Hematopoietic multipotent progenitor cell (in vitro differentiated cells): Measurements from ENCODE around the gene PGF. TPM values are rescaled to one million over a fixed set of nuclear protein-coding genes. Genes with fewer than 3 reads are reported as not detected.

Experiments used
- DNase-seq, 3 donors: peaks; one replicate each; pipeline ENCODE4 v3.0.0-alpha.2; 2011 to 2015; ENCODE audit warnings: low read depth in 2 of 3, low spot score in 2 of 3
- total RNA-seq: library from RNA; depleted of rRNA; stranded (reverse); fragments of >200 nt; gene quantifications from one replicate; pipeline ENCODE4 v1.2.3, GENCODE V29; 2012

Gene PGF
- total RNA-seq, 1 donor, result under 0.01 TPM

DNA sequence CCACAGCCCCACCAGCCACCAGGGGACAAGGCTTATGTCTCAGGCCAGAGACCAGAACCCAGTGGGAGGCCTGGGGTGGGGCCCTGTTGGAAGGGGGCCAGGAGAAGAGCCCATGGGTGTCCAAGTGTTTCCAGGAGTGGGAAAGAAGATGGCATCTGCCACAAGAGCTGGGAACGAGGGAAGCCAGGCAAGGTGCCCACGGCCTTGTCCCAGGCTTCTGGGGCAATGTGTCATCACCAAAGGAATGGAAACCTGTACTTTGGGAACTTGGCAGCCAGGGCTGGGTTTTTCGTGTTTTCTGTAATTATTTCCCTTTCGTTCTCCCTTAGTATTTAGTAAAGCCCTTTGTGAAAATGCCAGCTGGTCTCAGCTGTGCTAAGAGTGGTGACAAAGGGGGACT, 5.3 kb upstream of the PGF start:
- DNase-seq, result no peak

- no peak for DNase-seq
These were observed 4.3 kb upstream of the PGF start for GRCh38 chr14:74959596-74960180.

GRCh38 chr14:74956280-74957072, 1.1 kb upstream of the PGF start:
- DNase-seq, result no peak

DNA sequence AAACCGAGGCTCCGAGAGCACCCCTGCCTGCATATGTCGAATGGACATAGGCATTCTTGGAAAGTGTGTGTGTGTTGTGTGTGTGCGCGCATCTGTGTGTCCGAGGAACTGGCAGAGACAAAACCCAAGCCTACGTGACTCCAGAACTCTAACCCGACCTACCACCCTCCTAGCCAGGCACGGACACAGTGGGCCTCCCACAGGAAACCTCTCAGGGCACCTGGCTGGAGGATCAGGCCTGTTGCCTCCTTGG, 556 bp upstream of the PGF start:
- DNase-seq, result no peak

DNA sequence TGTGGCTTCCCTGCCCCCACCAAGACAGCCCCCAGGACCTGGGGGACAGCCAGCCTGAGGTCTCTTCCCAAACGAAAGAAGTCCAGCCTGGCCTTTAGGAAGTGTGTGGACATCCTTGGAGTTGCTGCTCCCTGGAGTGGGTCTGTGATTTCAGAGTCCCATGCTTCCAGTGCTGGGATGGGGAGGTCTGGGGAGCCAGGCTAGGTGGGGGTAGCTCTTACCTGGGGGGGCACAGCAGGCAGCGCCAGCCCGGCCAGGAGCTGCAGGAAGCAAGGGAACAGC, 509 bp downstream of the PGF start:
- DNase-seq, result no peak

DNA sequence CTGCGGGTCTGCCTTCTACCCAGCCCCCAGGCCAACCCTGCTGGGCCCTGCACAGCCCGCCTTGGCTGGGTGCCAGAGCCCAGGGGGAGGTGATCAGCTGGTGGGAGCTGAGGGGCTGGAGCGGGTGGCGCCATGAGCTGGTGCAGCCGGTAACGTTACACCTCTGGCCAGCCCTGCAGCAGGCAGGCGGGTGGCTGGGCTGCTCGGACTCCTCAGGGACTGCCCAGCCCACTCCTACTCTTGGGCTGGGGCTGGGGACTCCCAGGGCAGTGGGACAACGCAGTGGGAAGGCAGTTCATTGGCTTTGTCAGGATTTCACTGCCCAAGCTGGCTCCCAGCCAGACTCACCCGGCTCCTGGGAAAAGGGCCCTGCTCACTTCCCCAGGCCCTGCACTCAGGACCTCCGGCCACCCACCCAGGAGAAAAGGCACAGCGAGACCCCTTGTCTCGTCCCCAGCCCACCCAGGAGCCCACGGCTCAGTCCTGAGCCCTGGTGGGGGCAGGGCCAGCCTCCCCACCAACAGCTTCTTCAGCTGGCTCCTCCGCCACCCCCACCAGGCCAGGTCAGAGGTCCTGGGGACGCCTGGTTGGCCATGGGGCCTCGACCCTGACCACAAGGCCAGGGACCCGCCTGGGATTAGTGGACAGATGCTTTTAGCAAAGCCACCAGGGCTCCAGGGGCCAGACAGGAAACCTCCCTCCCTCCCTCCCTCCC, 1.0 kb downstream of the PGF start:
- DNase-seq, result no peak

- no peak for DNase-seq
These were observed 1.7 kb downstream of the PGF start for GRCh38 chr14:74953686-74954085.

DNA sequence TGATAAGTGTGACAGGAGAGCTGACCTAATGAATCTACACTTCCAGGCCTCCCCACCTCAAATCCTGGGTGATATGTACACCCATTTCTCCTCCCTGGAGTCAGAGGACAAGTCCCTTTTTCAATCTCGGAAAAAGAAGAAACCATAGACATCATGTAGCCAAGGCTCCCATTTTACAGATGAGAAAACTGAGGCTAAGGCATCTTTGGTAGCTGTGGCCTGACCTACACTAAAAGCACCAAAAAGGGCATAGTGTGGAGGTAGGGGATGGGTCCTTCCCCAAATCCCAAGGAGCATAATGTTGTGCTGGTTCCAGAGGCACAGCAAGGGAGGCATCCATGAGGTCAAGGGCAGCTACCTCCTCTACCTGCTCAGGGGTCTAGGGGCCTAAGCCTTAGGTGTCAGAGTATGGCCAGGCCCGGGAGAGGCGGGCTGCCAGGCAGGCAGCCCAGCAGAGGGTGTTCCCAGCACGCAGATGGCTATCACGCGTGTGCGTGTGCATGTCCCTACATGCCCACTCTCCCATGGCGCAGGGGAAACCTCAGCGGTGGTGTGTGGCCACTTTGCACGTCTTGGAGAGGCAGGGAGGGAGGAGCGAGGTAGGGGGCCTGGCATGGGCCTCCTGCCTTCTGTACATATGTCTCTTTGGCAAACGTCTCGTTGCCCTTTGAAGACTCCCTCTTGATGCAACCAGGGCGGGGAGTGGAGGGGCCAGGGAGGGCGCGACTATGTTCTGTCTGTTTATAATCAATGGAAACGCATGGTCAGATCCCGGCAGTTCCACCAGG, 2.5 kb downstream of the PGF start:
- no peak for DNase-seq

GRCh38 chr14:74952180-74952665, 3.2 kb downstream of the PGF start:
- no peak for DNase-seq

GRCh38 chr14:74951443-74952179, 3.8 kb downstream of the PGF start:
- no peak for DNase-seq

DNA sequence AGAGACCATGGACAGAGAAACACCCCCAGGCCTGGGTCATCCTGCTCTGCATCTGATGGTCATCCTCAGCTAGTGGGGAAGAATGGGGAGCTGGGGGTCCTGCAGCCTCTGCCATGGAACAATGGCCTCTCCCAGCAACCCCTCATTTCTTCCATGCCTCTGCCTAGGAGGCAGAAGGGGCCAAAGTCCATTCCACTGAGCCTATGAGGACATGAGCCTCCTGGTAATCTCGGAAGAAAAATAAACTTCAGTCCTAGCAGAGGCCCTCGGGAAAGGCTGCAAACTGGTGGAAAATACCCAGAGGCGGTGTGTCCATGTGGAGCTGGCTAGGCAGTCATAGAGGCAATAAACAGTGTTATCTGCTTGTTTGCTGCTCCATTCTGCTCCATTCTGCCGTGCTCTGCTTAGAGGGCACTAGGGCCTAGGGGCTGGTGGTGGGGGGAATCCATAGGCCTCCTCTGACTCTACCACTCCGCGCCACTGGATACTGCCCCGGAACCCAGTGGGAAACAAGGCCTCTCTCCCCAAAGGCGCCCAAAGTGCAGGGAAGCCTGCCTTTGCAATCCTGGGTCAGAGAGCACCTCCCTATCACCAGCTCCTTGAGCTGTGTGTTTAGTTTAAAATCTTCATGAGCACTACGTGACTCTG, 4.5 kb downstream of the PGF start:
- DNase-seq, result no peak

DNA sequence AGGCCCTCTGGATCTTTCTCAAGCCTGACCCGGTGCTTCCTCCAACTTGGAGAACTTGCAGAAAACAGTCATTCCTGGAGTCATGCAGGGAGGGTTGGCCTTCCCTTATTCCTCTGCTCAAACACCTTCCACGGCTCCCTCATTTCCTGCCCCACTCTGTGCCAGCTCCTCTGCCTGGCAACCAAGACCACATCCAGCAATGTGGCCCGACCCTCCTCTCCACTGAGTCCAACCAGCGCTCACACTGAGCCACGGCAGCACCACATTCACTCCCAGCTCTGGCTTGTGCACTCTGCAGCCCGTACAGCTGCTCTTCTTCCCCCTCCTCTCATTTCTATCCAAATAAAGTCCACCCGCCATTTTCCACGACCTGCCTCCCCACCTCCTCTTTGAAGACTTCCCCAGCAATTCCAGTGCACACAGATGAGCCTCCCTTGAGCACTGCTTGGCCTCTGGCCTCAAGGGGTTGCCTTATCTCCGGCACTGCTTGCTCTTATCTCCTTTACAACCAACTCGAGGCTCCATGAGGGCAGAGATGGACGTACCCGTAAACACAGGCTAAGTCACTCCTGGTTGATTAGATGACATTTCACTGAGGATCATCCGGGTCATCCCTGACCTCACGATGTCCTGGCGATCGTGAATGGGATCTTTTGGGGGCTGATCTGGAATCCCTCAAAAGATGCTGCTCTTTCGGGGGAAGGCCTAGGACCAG, 5.4 kb downstream of the PGF start:
- DNase-seq, result no peak

DNA sequence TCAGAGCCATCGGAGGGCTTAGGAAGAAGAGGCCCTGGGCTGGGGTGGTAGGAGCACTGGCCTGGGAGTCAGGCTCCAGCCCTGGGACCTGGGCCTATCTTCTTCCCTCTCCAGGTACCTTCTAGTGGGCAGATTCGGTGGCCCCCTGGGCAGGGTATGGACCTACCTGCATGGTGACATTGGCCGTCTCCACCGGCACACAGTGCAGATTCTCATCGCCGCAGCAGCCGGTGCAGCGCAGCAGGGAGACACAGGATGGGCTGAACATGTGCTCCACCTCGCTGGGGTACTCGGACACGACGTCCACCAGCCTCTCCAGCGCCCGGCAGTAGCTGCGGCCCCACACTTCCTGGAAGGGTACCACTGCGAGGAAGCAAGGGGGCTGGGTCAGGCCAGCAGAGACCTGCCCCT, 6.2 kb downstream of the PGF start:
- DNase-seq, result no peak

DNA sequence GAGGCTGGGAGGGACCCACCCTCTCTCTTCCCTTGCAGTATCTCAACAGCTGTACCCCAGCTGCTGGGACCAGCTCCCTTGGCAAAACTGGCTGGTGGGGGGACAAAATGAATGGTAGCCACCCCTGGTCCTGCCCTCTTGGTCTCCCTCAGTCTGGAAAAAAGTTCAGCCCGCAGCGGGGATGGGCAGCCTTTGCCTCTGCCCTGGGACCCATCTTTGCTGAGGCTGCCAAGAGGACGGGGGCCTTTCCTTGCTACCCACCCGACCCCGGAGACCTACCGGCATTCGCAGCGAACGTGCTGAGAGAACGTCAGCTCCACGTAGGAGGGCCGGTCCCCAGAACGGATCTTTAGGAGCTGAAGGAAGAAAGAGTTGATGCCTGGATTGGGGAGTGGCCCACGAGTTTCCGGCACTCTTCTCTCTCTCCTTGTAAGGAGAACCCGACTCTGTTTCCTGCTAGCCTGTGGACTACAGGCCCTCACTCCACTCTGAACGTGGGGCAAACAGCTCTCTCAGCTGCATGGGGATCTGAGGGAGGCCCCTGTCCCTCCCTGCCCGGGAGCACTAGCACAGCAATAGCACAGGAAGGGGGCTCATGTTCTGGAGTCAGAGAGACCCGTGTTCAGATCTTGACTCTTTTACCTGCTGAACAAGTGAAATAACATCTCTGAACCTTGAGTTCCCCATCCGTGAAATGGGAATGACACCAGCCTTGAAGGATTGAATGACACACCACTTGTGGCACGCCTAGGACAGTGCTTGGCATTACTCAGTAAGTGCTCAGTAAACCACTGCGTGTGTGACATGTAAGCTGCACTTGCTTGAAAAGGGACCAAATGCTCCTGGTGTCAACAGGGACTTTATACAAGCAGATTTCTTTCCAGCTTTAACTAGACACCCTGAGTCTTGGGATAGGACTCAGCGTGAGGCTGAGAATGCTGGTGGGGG, 6.9 kb downstream of the PGF start:
- no peak for DNase-seq

GRCh38 chr14:74947353-74948227, 7.8 kb downstream of the PGF start:
- no peak for DNase-seq

DNA sequence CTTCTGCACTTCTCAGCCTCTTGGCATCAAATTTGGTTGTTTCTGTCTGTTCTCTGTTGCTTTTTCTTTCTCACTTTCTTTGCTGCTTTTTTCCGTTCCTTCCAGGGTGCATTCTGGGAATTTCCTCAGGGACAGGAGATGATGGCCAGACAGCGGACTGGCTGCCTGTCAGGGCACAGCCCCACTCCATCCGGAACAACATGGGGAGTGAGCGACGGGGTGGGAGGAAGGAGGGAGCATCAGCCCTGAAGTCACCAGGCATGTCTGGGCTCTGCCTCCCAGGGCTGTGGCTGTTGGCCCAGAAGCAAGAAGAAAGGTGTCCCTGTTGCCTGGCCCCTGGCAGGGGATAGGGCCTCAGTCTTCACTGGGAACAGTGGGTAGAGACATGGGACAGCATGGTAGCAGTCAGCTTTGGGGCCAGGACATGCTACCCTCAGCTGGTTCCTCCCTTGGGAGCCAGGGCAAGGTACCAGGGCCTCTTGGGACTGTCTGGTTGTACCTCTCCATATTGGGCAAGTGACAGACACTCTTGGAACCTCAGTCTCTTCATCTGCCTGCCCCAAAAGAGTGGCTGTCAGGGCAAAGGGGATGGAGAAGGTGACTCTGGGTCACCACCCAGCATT, 8.6 kb downstream of the PGF start:
- DNase-seq, result no peak
